Pancreas (tissue), 10 donors: ENCODE measurements around the gene KREMEN1. TPM values are rescaled to one million over a fixed set of nuclear protein-coding genes. Genes with fewer than 3 reads are reported as not detected.

Experiments
- ATAC-seq, 4 donors: fragments of 200-7000 bp; cut with Tn5 transposase; one replicate each; pipeline versions ENCODE4 v1.8.0 to v1.9.1; 2020; ENCODE audit warnings: mild to moderate bottlenecking in 4 of 4, moderate library complexity in 4 of 4
- DNase-seq, 6 donors: peaks; one replicate each; pipeline ENCODE4 v3.0.0-alpha.2; 2020
- FAIRE-seq: peaks from 2 replicates; lab custom pipeline; 2012; peaks lifted over from hg19 to GRCh38; lab: Jason Lieb, UNC
- H3K27ac ChIP-seq, 4 donors: fragments of 200-600 bp; sonication (generic); 1 replicate in 3 of 4; 2 replicates in 1 of 4; pipeline versions ENCODE4 v1.5.0 to v1.8.0; 2020
- H3K27me3 ChIP-seq, 4 donors: fragments of 200-600 bp; one replicate each; pipeline ENCODE4 v1.8.0; 2021
- H3K36me3 ChIP-seq, 3 donors: fragments of 200-600 bp; sonication (generic) in 1 of 3; one replicate each; pipeline versions ENCODE4 v1.5.0 to v1.8.0; 2020 to 2021
- H3K4me1 ChIP-seq, 3 donors: fragments of 200-600 bp; one replicate each; pipeline ENCODE4 v1.8.0; 2021
- H3K4me3 ChIP-seq, 4 donors: fragments of 200-600 bp; sonication (generic) in 2 of 4; one replicate each; pipeline versions ENCODE4 v1.5.0 to v1.8.0; 2020 to 2021
- H3K9me3 ChIP-seq, 4 donors: fragments of 200-600 bp; one replicate each; pipeline ENCODE4 v1.8.0; 2021
- WGBS, 2 donors: extraction: QIAGEN DNeasy Blood & Tissue Kit; methylation state at CpG; one replicate each; pipeline ENCODE4 v1.1.7; 2013; 5-methylcytosine and 5-hydroxymethylcytosine counted together
- intact Hi-C, 3 donors: fragments of 100-400 bp; cut with DNase I; formaldehyde crosslinking; loops; one replicate each; pipeline versions ENCODE4 v1.11.1 to v1.14.2; 2022
- polyA plus RNA-seq, 2 donors: library from polyadenylated mRNA; stranded (reverse); fragments of 200-250 nt; gene quantifications; one replicate each; pipeline ENCODE4 v1.2.3, GENCODE V29; 2013
- total RNA-seq, 6 donors: library from RNA; stranded (reverse); fragmentation: NEBNext Ultra II Directional in 4 of 6; extraction: Animal tissue kit (Norgen Biotek cat#: 25700) in 4 of 6; gene quantifications; one replicate each; pipeline versions ENCODE4 v1.2.1 to v1.2.4, GENCODE V29; 2021 to 2023
- TF ChIP-seq, protein P1 (sequence below), 4 donors: fragments of 200-600 bp; sonication (generic) in 3 of 4; IDR thresholded peaks; one replicate each; pipeline versions ENCODE4 v1.5.0 to v1.8.0; 2021; ENCODE audit warnings: antibody characterized with exemption in 4 of 4
- donor health status: healthy with polysubstance abuse.
- donor health status: DM: no; HTN: no; CAD: no; lungs with moderate emphysema.
- donor health status: DM: no; HTN: no; CAD: no.
- donor health status: control.
- donor health status: control.
- donor health status: Bipolar disorder and iron deficiency.
- donor health status: DM: yes; HTN: yes; CAD: no.
- donor health status: DM: no; HTN: no; CAD: no.
- donor health status: DM: no; HTN: no; CAD: no.
- donor health status: DM: yes; HTN: yes; CAD: no.

KREMEN1 gene
- total and polyA plus RNA-seq, 8 donors, result 3.3 to 8.7 (median 4.5) TPM

DNA sequence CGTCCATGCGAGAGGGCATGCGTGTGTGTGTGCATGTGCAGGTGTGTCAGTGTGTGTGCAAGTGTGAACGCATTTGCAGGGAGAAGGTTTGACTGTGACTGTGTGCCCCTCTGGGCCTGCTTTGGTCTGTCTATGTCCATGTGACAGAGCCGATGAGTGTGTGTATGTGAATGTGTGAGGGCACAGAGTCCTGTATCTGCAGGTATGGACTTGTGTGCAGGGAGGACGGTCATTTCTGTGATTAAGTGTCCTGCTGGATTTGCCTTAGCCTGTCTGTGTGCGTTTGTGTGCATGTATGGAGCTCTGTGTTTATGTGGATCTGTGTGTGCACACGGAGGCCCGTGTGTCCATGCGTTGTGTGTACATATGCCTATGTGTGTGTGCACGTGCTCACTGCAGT lies 138.2 kb downstream of the KREMEN1 start:
- no peak for FAIRE-seq
- H3K36me3 ChIP-seq, result no peaks in the 10 kb centered on the region
- DNase-seq, result no peak
- H3K27ac ChIP-seq, result no peak overlapping the region
- 88 to 90% methylated on average over 11 of the region's 11 CpGs for WGBS, 2 donors
- no peaks in the 10 kb centered on the region for H3K4me1 ChIP-seq
- TF ChIP-seq, protein P1, sequence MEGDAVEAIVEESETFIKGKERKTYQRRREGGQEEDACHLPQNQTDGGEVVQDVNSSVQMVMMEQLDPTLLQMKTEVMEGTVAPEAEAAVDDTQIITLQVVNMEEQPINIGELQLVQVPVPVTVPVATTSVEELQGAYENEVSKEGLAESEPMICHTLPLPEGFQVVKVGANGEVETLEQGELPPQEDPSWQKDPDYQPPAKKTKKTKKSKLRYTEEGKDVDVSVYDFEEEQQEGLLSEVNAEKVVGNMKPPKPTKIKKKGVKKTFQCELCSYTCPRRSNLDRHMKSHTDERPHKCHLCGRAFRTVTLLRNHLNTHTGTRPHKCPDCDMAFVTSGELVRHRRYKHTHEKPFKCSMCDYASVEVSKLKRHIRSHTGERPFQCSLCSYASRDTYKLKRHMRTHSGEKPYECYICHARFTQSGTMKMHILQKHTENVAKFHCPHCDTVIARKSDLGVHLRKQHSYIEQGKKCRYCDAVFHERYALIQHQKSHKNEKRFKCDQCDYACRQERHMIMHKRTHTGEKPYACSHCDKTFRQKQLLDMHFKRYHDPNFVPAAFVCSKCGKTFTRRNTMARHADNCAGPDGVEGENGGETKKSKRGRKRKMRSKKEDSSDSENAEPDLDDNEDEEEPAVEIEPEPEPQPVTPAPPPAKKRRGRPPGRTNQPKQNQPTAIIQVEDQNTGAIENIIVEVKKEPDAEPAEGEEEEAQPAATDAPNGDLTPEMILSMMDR (IDR thresholded peaks at IDR 0.05), result no peak
- no peak for ATAC-seq
- intact Hi-C loops, result no loop called here
- no peak overlapping the region for H3K4me3 ChIP-seq
- no peaks in the 10 kb centered on the region for H3K9me3 ChIP-seq
- H3K27me3 ChIP-seq, result no peaks in the 10 kb centered on the region

DNA sequence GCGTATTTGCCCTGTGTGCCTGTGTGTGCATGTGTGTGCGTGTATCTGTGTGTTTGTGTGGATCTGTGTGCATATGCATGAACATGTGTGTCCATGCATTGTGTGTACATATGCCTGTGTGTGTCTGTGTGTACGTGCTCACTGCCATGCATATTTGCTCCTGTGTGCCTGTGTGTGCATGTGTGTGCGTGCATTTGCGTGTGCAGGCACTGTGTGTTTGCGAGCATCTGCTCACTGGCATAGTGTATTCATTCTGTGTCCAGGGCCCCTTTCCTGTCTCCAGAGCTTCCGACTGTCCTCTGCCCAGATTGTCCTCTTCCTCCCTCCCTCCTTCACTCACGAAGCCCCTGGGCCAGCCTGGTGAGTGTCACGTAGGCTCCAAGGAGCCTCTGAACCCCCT lies 138.6 kb downstream of the KREMEN1 start:
- Histone ChIP-seq H3K4me1 (peaks cover 0 to 3% (median under 1%) of the 10 kb centered on the region in 3 donors), H3K27me3 (no peaks in the 10 kb centered on the region), H3K4me3 (no peak overlapping the region), H3K36me3 (no peaks in the 10 kb centered on the region), H3K27ac (no peak overlapping the region), H3K9me3 (no peaks in the 10 kb centered on the region)
- DNase-seq, result no peak
- ATAC-seq, result no peak
- 92 to 99% methylated on average over 9 of the region's 9 CpGs for WGBS, 2 donors
- TF ChIP-seq, protein P1 (IDR thresholded peaks at IDR 0.05), result no peak
- FAIRE-seq, result no peak
- intact Hi-C loops, result no loop called here

DNA sequence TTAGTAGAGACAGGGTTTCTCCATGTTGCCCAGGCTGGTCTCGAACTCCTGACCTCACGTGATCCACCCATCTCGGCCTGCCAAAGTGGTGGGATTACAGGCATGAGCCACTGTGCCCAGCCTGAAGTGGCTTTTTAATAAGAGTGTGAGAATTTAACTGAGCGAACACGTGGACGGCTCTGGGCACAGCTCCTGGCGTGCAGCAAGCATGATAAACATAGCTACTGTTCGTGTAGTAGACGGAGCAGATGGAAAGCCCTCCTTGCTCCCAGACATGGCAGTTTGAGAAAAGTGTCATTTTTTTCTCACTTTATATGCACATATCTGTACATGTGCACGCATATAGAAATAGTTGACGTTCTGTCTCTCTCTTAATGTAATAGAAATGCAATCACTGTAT lies 139.9 kb downstream of the KREMEN1 start:
- ATAC-seq, result peak; percentile 43 to 64 (median 50)
- Histone ChIP-seq H3K9me3 (no peaks in the 10 kb centered on the region), H3K27me3 (no peaks in the 10 kb centered on the region), H3K4me1 (peaks cover 0 to 16% (median 8%) of the 10 kb centered on the region in 3 donors), H3K36me3 (no peaks in the 10 kb centered on the region), H3K4me3 (no peak overlapping the region), H3K27ac (no peak overlapping the region)
- peak in 2 of 6 donors; percentile 48 to 60 for DNase-seq
- WGBS, 2 donors, result 49 to 50% methylated on average over 11 of the region's 11 CpGs
- intact Hi-C loops, result no loop called here
- FAIRE-seq, result no peak
- TF ChIP-seq, protein P1 (IDR thresholded peaks at IDR 0.05), result no peak

DNA sequence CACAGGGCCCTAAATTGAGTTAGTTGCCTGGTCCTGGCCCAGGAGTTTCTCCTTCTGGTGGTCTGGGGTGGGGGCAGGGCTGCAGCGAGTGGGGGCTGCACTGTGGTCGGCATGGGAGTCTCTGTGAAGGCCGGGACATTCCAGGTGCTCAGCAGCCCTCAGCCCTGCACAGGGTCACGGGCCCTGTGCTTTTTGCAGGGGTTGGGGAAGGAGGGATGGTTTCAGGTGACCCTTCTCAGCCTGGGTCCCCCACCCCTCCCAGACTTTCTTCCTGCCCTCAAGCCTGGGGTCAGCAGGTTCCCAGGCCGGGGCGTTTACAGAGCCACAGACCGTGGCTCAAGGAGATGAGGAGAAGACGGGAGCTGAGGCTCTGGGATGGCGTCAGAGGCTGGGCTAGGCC lies 140.7 kb downstream of the KREMEN1 start:
- no peak for FAIRE-seq
- Histone ChIP-seq H3K36me3 (no peaks in the 10 kb centered on the region), H3K9me3 (no peaks in the 10 kb centered on the region), H3K4me3 (no peak overlapping the region), H3K27me3 (no peaks in the 10 kb centered on the region), H3K4me1 (peaks cover 0 to 16% (median 8%) of the 10 kb centered on the region in 3 donors), H3K27ac (no peak overlapping the region)
- WGBS, 2 donors, result 85% methylated on average over 9 of the region's 9 CpGs
- DNase-seq, result no peak
- intact Hi-C loops, result no loop called here
- no peak for ATAC-seq
- TF ChIP-seq, protein P1 (IDR thresholded peaks at IDR 0.05), result no peak

DNA sequence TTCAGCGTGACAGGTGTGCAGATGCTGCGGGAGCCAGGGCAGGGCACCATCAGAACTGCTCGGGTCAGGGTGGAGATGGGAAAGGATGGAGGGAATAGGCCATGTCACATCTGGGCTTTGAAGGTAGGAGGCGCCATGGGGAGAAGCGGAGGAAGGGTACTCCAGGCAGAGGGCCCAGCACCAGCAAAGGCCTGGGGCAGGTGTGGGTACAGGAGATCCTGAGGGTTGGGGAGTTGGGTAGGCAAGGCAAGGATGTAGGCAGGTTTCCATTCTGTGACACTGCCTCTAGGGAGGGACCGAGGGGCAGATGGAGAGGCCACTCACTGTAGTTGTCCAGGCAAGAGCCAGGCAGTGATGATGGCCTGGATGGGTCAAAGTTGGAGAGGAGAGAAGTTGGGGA lies 141.4 kb downstream of the KREMEN1 start:
- H3K4me1 ChIP-seq, result peaks cover 0 to 16% (median 8%) of the 10 kb centered on the region in 3 donors
- no peak overlapping the region for H3K27ac ChIP-seq
- TF ChIP-seq, protein P1 (IDR thresholded peaks at IDR 0.05), result no peak
- H3K27me3 ChIP-seq, result no peaks in the 10 kb centered on the region
- 95 to 98% methylated on average over 6 of the region's 6 CpGs for WGBS, 2 donors
- H3K9me3 ChIP-seq, result no peaks in the 10 kb centered on the region
- intact Hi-C loops, result no loop called here
- no peak overlapping the region for H3K4me3 ChIP-seq
- ATAC-seq (no peak), FAIRE-seq (no peak), DNase-seq (no peak)
- H3K36me3 ChIP-seq, result no peaks in the 10 kb centered on the region
